Islet of Langerhans (tissue), 1 donor: ENCODE data around the gene BLCAP.

Experiments
- FAIRE-seq: peaks from one replicate; lab custom pipeline; 2011; peaks lifted over from hg19 to GRCh38; lab: Jason Lieb, UNC

BLCAP gene

GRCh38 chr20:37529214-37529967 lies 1.7 kb upstream of the BLCAP start:
- no peak for FAIRE-seq

GRCh38 chr20:37528446-37529213 lies 954 bp upstream of the BLCAP start:
- no peak for FAIRE-seq

GRCh38 chr20:37526839-37527637 lies 638 bp downstream of the BLCAP start:
- FAIRE-seq, result no peak

- no peak for FAIRE-seq
Measured at GRCh38 chr20:37526238-37526838, 1.3 kb downstream of the BLCAP start.

- no peak for FAIRE-seq
Measured at GRCh38 chr20:37525810-37526209, 1.9 kb downstream of the BLCAP start.

- FAIRE-seq, result no peak
Measured at GRCh38 chr20:37524859-37525708, 2.6 kb downstream of the BLCAP start.

GRCh38 chr20:37523911-37524700 lies 3.6 kb downstream of the BLCAP start:
- no peak for FAIRE-seq

GRCh38 chr20:37523012-37523391 lies 4.7 kb downstream of the BLCAP start:
- no peak for FAIRE-seq

GRCh38 chr20:37522260-37523011 lies 5.2 kb downstream of the BLCAP start:
- no peak for FAIRE-seq

- no peak for FAIRE-seq
Measured at GRCh38 chr20:37521061-37521771, 6.5 kb downstream of the BLCAP start, which contains the start of gene NNAT. NNAT (plus strand) TSS chr20:37521250; CDS start chr20:37521332, 82 bp downstream.

GRCh38 chr20:37520419-37520955 lies 7.2 kb downstream of the BLCAP start:
- no peak for FAIRE-seq

GRCh38 chr20:37519508-37520418 lies 7.9 kb downstream of the BLCAP start:
- no peak for FAIRE-seq

- FAIRE-seq, result peak; percentile 24
Measured at GRCh38 chr20:37518606-37519507, 8.8 kb downstream of the BLCAP start.

GRCh38 chr20:37518059-37518458 lies 9.6 kb downstream of the BLCAP start:
- FAIRE-seq, result no peak

- no peak for FAIRE-seq
Measured at GRCh38 chr20:37516811-37517750, 10.6 kb downstream of the BLCAP start.

GRCh38 chr20:37515876-37516275 lies 11.8 kb downstream of the BLCAP start:
- FAIRE-seq, result no peak
